Measurements from ENCODE around the gene C15orf40.
"Not testable (repeated sequence)": the region's sequence is repeated elsewhere in the genome, so short reads cannot be mapped to it uniquely, and the experiment has no call there.

C15orf40 gene

DNA sequence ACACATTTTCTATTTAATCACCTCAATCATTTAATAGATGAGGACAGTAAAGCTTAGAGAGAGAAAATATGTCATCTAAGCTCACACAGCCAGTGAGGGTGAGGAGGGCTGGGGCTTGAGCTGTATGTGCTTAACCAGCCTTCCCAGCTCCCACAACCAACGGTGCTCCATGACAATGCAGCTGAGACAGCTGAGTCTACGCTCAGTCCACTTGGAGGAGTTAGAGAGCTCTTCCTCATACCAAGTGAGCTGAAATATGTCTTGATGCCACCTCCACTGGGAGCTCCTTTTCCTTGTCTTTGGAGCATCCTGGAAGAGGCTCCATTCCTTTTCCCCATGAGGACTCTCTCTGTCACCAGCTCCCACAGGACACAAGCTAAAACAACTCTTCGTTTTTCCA lies 68.3 kb downstream of the C15orf40 start:
- H3K4me3 ChIP-seq (ENCODE audit: low read depth, low read length): no peak overlapping the region
- DNase-seq (ENCODE audit: low read depth, low spot score): no peak
- TF ChIP-seq, protein P1, sequence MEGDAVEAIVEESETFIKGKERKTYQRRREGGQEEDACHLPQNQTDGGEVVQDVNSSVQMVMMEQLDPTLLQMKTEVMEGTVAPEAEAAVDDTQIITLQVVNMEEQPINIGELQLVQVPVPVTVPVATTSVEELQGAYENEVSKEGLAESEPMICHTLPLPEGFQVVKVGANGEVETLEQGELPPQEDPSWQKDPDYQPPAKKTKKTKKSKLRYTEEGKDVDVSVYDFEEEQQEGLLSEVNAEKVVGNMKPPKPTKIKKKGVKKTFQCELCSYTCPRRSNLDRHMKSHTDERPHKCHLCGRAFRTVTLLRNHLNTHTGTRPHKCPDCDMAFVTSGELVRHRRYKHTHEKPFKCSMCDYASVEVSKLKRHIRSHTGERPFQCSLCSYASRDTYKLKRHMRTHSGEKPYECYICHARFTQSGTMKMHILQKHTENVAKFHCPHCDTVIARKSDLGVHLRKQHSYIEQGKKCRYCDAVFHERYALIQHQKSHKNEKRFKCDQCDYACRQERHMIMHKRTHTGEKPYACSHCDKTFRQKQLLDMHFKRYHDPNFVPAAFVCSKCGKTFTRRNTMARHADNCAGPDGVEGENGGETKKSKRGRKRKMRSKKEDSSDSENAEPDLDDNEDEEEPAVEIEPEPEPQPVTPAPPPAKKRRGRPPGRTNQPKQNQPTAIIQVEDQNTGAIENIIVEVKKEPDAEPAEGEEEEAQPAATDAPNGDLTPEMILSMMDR (IDR thresholded peaks at IDR 0.05; ENCODE audit: low read depth, low read length): no peak
- in situ Hi-C loops (cut with HindIII; ENCODE audit: low sequenced_read_pairs): no loop called here

DNA sequence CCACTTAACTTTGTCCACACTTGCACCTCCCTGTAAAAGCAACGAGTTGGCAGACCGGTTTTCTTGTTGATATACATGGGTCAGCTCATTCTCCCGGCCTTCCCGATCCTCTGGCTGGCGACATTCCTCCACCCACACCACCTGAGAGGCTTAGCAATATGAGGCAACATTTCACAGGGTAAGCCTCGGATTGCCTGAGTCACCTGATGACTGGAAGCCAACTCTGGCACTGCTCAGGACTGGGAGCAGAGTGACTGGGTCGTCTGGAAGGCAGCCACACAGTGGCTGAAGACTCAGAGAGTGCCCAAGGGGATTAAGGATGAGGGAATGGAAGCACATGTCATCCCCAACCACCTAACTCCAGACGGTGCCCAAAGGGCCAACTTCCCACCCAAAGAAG lies 68.7 kb downstream of the C15orf40 start:
- TF ChIP-seq, protein P1 (IDR thresholded peaks at IDR 0.05; ENCODE audit: low read depth, low read length): no peak
- DNase-seq (ENCODE audit: low read depth, low spot score): peak; percentile 14
- in situ Hi-C loops (cut with HindIII; ENCODE audit: low sequenced_read_pairs): no loop called here
- no peak overlapping the region for H3K4me3 ChIP-seq (ENCODE audit: low read depth, low read length)

DNA sequence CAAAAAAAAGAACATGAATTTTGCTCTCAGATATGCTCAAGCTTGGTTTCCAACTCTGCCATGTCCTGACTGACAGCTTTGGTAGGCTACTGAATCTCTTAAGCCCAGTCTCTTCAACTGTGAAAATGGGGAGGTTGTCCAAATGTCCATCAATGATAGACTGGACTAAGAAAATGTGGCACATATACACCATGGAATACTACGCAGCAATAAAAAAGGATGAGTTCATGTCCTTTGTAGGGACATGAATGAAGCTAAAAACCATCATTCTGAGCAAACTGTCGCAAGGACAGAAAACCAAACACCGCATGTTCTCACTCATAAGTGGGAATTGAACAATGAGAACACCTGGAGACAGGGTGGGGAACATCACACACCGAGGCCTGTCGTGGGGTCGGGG lies 71.8 kb downstream of the C15orf40 start:
- in situ Hi-C loops (cut with HindIII; ENCODE audit: low sequenced_read_pairs); DNase-seq (ENCODE audit: low read depth, low spot score); H3K4me3 ChIP-seq (ENCODE audit: low read depth, low read length): not testable (repeated sequence)

Data from astrocyte of the spinal cord (primary cell).